HG02981 (cell line): ENCODE measurements around the gene LY9.

Experiments used
- ATAC-seq: cut with Tn5 transposase; IDR thresholded peaks from one replicate; pipeline ENCODE4 v1.9.1; 2021; ENCODE audit warnings: mild to moderate bottlenecking, moderate library complexity; ENCODE audit not compliant: unreplicated experiment

The LY9 gene, protein sequence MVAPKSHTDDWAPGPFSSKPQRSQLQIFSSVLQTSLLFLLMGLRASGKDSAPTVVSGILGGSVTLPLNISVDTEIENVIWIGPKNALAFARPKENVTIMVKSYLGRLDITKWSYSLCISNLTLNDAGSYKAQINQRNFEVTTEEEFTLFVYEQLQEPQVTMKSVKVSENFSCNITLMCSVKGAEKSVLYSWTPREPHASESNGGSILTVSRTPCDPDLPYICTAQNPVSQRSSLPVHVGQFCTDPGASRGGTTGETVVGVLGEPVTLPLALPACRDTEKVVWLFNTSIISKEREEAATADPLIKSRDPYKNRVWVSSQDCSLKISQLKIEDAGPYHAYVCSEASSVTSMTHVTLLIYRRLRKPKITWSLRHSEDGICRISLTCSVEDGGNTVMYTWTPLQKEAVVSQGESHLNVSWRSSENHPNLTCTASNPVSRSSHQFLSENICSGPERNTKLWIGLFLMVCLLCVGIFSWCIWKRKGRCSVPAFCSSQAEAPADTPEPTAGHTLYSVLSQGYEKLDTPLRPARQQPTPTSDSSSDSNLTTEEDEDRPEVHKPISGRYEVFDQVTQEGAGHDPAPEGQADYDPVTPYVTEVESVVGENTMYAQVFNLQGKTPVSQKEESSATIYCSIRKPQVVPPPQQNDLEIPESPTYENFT

DNA sequence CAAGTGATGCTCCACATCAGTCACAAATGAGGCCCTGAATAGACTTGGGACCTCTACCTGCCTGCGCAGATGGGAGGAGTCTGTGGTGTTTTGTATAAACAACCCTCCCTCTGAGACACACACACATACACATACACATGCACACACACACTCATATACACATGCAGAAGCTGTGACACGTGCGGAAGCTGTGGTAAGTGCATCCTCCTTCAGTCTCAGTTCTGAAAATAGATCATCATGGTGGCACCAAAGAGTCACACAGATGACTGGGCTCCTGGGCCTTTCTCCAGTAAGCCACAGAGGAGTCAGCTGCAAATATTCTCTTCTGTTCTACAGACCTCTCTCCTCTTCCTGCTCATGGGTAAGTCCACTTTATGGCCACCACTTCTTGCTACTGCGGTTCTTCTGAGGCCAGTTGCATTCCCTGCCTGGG lies at the start of gene LY9:
LY9 (plus strand) TSS at position 224 of the 433 bp plus-strand sequence; CDS start at position 238, 14 bp downstream.
- peak; percentile 85 for ATAC-seq

DNA sequence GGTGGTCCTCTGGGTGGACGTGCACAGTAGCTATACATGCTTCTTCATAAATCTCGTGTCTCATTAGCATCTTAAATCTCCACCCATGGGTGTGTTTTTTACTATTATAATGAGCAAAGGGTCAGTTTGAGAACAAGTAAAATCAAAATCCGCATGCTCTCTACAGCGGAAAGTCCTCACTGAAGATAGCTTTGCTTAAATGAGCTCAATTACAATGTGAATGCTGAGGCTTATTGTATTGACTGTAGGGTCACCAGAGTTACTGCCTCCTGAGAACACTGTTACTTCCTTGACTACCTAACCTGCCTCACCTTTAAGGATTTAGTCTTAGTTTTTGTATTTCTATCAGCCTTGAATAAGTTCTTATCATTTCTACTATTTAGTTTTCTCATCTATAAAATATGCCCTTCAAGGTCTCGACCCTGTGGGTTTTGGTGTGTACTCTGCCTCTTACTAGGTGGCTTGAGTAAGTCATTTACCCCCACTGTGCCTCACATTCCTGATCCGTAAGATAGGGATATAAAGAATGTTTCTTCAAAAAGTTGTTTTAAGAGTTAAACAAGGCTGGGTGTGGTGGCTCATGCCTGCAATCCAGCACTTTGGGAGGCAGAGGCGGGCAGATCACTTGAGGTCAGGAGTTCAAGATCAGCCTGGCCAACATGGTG lies 49.0 kb upstream of the LY9 start:
- ATAC-seq: no peak

DNA sequence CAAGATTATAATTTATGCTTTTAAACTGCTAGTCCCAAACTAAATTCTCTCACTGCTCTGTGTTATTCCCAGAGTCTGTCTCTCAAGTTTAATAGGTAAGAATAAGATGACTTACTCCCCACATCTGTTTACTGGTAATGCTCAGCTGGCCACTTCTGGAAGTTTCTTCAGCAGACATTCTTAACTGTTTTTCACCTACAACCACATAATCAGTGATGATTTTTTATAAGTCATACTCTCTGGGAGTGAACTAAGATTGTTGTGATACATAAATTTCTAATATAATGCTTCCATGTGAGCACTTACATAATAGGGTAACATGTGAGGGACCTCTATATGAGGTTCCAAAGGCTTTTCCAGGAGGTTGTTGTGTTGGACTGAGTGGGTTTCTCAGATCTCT lies 48.3 kb upstream of the LY9 start:
- no peak for ATAC-seq

DNA sequence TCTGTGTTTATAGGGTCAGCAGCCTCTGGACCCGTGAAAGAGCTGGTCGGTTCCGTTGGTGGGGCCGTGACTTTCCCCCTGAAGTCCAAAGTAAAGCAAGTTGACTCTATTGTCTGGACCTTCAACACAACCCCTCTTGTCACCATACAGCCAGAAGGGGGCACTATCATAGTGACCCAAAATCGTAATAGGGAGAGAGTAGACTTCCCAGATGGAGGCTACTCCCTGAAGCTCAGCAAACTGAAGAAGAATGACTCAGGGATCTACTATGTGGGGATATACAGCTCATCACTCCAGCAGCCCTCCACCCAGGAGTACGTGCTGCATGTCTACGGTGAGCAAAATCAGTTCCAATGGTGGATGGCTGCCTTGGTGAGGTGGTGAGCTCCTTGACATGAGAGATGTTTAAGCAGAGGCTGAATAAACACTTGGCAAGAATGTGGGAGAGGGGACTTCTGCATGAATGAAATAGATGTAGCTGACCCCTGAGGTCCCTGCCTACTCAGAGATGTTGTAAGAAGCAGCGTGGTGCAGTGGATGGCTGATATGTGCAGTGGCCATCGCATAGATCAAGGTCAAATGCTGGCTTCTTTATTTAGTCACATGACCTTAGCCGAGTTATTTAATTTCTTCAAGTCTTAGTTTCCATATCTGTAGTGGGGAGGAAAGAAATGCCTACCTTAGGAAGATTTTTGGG lies 47.6 kb upstream of the LY9 start:
- no peak for ATAC-seq

DNA sequence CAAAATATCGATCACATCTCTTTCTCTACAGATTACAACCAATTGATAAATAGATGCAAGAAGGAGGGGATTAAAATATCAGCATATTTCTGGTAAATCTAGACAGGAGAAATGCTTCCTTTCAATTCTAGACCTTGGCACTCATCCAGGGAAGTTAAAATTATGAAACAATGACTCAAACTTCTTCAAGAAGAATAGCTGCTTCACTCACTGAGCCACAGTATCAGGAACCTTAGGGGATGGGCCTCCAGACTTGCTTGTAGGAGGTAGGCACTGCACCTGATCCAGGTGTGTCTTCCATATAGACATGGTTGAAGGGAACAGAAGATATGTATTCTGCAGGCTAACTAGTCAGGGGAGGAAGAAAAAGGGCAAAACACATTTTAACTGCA lies 47.1 kb upstream of the LY9 start:
- no peak for ATAC-seq

DNA sequence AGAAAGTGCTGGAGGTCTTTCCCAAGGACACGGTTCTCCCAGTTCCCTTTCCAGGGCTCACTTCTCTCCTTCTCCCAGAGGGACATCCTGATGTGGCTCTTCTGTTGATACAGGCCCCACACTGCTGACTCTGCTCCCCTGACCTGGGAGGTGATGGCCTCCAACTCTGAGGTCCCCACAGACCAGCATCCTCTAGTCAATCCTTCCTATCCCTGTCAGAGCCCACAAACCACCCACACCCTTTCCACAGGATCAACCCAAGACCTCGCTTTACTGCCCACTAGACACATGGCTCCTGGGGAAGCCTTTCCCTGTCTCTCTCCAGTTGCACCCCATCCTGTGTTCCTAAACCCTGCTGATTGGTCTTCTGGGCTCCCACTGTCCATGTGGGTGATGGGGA lies 45.4 kb upstream of the LY9 start:
- ATAC-seq: no peak

DNA sequence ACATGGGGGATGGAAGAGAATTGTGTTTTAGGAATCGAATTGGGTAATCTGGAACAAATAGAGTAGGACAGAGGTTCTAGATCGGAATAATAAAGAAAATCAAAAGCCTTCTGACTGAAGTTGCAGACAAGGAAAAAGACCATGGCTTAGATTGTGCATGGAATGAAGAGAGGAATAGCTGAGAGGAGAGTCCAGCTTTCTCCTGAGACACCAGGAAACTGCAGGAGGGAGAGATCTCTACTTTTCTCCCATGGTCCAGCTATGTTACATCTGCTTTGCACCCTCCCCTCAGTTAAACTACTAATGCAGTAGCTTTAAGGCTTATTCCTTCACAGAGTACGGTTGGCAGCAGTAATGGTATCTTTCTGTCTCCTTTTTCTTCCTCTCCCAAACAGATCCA lies 43.6 kb upstream of the LY9 start:
- ATAC-seq: no peak

DNA sequence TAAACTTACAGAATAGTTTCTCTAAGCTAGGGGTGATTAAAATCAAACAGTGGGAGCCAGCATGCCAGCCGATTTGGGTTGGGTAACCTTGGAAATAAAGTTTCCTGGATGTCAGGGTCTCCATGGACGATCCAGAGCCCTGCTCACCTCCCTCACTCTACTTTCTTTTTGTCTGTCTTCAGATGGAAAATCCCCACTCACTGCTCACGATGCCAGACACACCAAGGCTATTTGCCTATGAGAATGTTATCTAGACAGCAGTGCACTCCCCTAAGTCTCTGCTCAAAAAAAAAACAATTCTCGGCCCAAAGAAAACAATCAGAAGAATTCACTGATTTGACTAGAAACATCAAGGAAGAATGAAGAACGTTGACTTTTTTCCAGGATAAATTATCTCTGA lies 43.0 kb upstream of the LY9 start:
- no peak for ATAC-seq

DNA sequence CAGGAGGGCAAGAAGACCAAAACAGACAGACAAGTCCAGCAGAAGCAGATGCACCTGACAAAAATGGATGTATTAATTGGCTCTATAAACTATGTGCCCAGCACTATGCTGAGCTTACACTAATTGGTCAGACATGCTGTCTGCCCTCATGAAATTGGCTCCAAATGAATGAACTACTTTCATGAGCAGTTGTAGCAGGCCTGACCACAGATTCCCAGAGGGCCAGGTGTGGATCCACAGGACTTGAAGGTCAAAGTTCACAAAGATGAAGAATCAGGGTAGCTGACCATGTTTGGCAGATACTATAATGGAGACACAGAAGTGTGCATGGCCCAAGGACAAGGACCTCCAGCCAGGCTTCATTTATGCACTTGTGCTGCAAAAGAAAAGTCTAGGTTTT lies 42.4 kb upstream of the LY9 start:
- ATAC-seq: no peak

DNA sequence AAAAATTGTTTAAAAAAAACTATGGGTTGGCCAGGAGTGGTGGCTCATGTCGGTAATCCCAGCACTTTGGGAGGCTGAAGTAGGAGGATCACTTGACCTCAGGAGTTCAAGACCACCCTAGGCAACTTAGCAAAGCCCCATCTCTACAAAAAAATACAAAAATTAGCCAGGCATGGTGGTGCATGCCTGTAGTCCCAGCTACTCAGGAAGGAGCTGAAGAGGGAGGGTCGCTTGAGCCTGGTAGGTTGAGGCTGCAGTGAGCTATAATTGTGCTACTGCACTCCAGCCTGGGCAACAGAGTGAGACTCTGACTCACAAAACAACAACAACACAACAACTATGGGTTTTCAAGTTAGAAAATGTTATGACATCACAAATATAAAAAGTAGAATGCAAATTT lies 40.5 kb upstream of the LY9 start:
- no peak for ATAC-seq

DNA sequence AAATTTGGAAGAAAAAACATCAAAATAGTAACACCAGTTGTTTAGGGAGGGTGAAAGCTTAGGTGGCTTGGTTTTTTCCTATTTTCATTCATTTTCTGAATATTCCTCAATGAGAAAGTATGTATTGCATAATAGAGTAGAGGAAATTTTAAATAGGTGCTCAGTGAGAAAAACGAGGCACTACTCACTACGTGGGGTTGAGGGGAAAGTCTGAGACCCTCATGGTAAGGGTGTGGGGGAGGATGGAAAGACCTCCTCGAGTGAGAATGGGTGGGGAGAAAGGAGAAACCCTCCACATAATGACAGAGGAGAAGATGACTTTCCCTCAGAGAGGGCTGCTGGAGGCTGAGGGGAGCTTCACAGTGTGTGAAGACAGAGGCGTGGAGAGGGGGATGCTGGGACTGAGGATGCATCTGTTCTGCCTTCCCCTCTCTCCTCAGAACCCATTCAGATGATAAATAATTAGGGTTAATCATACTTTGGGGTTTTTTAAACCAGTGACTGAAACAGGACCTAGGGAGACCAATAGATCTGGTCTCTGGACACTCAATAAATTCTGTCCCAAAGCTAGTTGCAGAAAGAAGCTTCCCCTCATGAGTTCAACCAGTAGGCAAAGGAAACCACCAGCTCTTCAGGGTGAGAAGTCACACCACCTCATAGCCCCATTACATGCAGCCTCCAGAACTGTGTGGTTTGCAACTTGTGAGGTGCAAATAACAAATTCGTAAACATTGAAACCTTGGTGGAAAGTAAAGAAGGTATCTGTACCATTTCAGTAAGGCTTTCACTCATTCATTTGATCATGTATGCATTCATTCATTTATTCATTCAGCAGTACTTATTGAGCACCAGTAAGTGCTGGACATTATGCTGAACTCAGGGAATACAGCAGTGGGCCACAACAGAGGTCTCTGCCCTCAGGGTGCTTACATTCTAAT lies 39.8 kb upstream of the LY9 start:
- no peak for ATAC-seq

DNA sequence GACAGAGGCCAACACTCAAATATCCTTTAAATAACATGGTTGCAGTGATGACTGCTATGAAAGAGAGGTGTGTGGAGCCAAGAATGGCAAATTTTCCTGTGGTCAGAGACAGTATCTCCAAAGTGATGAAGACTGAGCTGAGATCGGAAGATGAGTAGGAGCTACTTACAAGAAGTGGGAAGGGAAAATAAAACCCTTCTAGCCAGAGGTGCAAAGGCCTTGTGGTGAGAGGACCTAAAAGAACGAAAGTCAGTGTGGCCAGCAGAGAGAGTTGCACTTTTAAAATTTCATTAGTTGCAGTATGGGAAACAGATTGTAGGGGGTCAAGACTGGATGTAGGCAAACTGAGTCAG lies 39.1 kb upstream of the LY9 start:
- no peak for ATAC-seq

DNA sequence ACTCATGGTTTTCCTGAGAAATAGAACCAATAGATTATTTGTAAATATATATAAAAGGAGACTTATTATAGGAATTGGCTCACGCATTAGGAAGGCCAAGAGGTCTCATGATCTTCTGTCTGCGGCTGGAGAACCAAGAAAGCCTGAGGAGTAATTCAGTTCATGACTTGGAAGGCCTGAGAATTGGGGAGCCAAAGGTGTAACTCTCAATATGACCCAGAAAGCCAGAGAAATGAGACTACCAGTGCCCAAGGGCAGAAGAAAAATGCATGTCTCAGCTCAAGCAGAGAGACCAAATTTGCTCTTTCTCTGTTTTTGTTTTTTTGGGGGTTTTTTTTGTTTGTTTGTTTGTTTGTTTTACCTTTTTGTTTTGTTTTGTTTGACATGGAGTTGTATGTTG lies 37.5 kb upstream of the LY9 start:
- ATAC-seq: no peak

DNA sequence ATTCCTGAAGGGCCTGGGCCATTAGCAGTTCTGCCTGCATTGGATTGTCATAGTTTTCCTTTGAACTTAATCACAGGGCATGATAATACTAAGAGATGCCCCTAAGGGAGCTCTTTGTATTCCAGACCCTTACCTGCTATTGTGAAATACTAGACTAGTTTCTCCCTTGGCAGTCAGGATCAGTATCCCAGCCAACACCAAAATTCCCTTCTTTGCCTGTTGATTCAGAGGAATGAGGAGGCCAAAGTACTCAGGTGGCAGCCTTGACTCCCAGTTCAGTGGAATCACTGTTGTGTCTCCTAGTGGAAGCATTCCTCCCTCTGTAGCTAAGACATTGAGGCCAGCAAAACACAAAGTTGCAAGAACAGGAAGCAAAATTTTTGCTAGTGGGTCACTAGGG lies 36.2 kb upstream of the LY9 start:
- no peak for ATAC-seq

DNA sequence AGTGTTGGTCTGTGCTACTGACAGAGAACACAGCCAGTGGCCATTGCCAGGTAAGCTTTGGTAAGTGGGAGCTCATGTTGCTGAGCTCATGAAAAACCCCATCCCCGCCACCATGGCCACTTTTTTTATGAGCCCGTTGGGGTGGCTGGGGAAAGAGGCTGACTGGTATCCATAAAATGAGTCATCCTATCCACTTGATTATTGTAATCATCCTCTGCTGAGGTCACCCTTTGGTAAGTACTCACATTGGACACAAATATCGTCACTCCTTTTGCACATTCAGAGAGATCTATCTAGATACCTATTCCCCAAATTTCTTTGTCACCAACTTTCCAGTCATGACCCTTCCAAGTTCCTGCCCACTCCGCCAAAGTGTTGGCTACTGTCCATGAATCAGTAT lies 34.9 kb upstream of the LY9 start:
- no peak for ATAC-seq

DNA sequence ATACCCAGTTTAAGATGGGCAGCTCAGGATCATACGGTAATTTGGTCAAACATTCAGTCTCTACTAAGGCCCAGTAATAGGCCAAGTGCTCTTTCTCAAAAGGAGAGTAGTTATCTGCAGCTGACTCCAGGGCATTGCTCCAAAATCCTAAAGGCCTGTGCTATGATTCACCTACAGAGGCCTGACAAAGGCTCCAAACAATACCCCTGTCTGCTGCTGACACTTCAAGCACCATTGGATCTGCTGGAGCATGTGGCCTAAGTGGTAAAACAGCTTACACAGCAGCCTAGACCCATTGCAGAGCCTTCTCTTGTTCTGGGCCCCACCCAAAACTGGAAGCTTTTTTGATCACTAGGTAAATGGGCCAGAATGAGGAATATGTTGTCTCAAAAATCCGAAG lies 34.1 kb upstream of the LY9 start:
- ATAC-seq: no peak

DNA sequence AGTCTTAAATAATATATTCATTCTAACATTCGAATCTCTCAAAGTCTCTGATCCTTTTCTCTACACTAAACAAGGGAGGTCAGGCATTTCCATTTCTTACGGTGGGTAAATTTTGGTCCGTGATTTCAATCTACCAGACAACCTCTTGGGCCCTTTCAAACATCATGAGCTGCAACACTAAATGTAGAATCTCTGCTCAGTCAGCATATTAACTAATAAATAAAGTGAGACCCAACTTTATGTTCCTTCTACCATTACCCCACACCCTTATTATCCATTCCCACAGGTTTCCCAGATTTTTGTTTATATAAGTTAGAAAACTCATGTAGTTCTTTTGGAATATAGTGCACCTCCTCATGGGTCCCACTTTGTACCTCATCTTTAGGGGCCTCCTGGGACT lies 32.0 kb upstream of the LY9 start:
- ATAC-seq: no peak

DNA sequence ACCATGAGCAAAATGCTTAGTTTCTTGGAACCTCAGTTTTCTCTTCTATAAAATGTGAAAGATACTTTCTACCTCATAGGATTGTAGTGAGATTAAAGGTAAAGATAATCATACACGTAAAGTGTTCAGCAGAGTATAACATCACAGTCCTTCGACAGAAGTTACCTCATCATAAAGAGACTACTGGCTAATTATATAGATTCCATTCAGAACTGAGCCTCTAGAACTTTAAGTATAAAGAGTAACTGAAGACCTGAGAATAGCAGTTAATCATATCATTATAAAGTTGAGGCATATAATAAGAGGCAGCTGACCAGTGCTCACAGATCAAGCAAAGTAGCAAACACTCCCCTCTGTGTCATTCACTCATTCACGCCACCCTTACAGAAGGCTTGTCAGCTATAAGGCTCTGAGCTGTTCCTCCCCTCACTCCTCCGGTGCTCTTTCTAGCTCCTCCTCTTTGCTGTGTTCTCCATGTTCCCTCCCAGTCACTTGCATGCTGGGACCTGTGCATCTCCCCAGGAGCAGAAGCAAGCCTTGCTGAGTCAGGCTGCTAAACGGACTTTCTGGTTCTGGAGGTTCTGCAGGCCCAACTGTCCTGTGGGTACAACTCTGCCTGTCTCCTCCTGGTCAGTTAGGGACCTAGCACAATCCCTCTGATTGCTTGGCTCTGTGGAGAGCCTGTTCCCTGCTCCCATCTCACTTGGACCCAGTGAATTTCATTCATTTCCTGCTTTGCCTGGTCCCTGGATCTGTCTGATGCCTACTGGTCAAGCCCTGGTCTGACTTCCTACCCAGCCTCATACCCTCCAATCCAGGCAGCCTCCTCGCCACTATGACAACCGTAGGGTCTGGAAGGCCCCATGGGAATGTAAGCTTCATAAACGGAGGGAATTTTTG lies 28.3 kb upstream of the LY9 start:
- ATAC-seq: peak; percentile 44

DNA sequence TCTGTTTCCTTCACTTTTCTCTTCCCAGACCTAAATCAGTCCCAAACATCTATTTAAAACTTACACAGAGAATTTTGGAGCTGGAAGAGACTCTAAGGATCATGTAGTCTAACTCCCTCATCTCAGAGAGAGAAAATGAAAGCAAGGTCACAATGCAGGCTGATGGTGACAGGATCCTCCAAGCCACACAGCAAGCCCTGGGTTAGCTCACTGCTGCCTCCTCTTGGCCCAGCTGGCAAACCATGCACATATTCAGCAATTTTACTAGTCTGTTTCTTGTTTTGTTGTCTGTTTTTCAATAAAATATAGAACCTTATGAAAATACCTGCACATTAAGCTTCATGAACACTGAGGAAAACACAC lies 27.7 kb upstream of the LY9 start:
- ATAC-seq: peak; percentile 80

DNA sequence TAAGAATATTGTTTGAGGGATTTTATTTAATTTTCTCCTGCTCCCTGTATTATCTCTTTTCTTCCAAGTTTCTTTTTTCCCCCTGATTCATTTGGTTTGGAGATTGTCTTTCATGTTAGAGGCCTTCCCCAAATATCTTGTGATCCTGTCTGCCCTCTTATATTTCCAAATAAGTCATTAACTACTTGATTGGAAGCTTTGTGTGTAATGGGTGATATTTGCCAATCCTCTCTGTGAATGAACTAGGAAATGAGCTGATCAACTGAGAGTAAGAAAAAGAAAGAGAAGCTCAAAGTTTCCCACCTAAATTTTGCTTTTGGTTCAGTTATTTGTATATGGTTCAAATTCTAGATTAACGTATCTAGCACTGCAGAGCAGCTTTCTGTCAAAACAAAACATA lies 23.6 kb upstream of the LY9 start:
- ATAC-seq: no peak
